Activated CD8-positive, alpha-beta T cell treated with anti-CD3 and anti-CD28 coated beads, Interleukin-2, amount 10 ng/mL, durations not matched to agents 7 days and 5 days (primary cell): ENCODE data around the gene SLC9A6. TPM values are rescaled to one million over a fixed set of nuclear protein-coding genes. Genes with fewer than 3 reads are reported as not detected.
"Not testable (repeated sequence)": the region's sequence is repeated elsewhere in the genome, so short reads cannot be mapped to it uniquely, and the experiment has no call there.

Source experiments
- ATAC-seq: fragments of 150-1000 bp; cut with Tn5 transposase; one replicate; pipeline ENCODE4 v1.10.0; 2021; ENCODE audit warnings: moderate library complexity
- CTCF ChIA-PET: fragments of 350-600 bp; sonication (Branson Sonifier 250); formaldehyde crosslinking; loops from one replicate; lab custom pipeline; 2021; ENCODE audit warnings: antibody characterized with exemption; lab: Charles Lee
- POLR2A ChIA-PET: fragments of 350-600 bp; sonication (Branson Sonifier 250); formaldehyde crosslinking; loops from one replicate; lab custom pipeline; 2021; ENCODE audit warnings: antibody characterized with exemption; lab: Charles Lee
- DNase-seq: peaks from one replicate; pipeline ENCODE4 v3.0.0-alpha.2; 2020
- H3K27ac Mint-ChIP-seq: one replicate; pipeline ENCODE4 v1.8.0; 2021; ENCODE audit warnings: mild to moderate bottlenecking, mixed read lengths
- H3K27me3 Mint-ChIP-seq: one replicate; pipeline ENCODE4 v1.8.0; 2021; ENCODE audit warnings: low read depth, mixed read lengths
- H3K36me3 Mint-ChIP-seq: one replicate; pipeline ENCODE4 v1.8.0; 2021; ENCODE audit warnings: low read depth, mixed read lengths
- H3K4me1 Mint-ChIP-seq: one replicate; pipeline ENCODE4 v1.8.0; 2021; ENCODE audit warnings: low read depth, mixed read lengths
- H3K4me3 Mint-ChIP-seq: one replicate; pipeline ENCODE4 v1.8.0; 2021; ENCODE audit warnings: mild to moderate bottlenecking, mixed read lengths
- H3K9me3 Mint-ChIP-seq: one replicate; pipeline ENCODE4 v1.8.0; 2022; ENCODE audit warnings: mixed read lengths; ENCODE audit not compliant: insufficient read depth
- total RNA-seq, 2 experiments: library from RNA; stranded (reverse); gene quantifications; one replicate each; pipeline ENCODE4 v1.2.3, GENCODE V29; 2021

The SLC9A6 gene
- total RNA-seq, 2 experiments from 2014 or later: 15.4 to 17.5 TPM

DNA sequence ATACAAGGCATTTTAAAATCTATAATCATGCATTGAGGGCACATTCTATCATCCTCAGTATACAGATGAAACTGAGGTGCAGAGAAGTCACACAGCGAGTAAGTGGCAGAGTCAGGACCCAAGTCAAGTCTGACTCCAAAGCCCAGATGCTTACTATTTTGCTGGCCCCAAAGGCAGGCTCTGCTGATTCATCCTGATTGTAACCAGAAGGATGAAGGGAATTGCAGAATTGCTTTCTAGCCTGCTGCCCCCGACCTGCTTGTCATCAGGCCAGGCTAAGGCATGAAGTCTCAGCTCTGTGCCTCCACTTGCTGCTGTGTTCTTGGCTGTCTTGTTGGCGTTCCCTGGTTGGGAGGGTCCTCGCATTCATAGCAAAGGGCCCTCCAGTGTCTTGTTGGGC, 62.7 kb downstream of the SLC9A6 start:
- ATAC-seq: no peak
- POLR2A ChIA-PET: no interaction called here
- no peaks in the 10 kb centered on the region for H3K4me1 Mint-ChIP-seq
- H3K4me3 Mint-ChIP-seq: no peak overlapping the region
- DNase-seq: no peak
- no peaks in the 10 kb centered on the region for H3K27me3 Mint-ChIP-seq
- H3K36me3 Mint-ChIP-seq: peaks cover 10% of the 10 kb centered on the region
- H3K27ac Mint-ChIP-seq: no peak overlapping the region
- CTCF ChIA-PET: no interaction called here
- no peaks in the 10 kb centered on the region for H3K9me3 Mint-ChIP-seq

DNA sequence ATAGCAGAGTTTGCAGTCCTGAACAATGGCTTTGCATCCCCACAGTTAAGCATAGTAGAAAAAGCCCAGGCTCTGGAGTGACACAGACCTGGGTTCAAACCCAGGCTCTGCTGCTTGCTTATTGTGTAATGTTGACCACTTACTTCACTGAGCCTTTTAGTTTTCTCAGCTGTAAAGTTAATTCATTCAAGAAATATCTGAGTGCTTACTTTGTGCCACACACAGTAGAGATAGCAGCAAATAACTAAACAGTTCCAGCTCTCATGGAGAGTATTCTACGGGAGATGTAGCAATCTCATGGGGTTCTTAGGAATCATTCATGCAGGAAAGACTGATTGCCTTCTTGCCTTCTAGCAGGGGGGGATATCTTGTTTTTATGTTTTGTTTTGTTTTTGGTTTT, 63.2 kb downstream of the SLC9A6 start:
- peaks cover 10% of the 10 kb centered on the region for H3K36me3 Mint-ChIP-seq
- no peak overlapping the region for H3K4me3 Mint-ChIP-seq
- CTCF ChIA-PET: no interaction called here
- no peaks in the 10 kb centered on the region for H3K27me3 Mint-ChIP-seq
- no peaks in the 10 kb centered on the region for H3K4me1 Mint-ChIP-seq
- H3K9me3 Mint-ChIP-seq: no peaks in the 10 kb centered on the region
- DNase-seq (no peak), ATAC-seq (no peak)
- POLR2A ChIA-PET: no interaction called here
- no peak overlapping the region for H3K27ac Mint-ChIP-seq

DNA sequence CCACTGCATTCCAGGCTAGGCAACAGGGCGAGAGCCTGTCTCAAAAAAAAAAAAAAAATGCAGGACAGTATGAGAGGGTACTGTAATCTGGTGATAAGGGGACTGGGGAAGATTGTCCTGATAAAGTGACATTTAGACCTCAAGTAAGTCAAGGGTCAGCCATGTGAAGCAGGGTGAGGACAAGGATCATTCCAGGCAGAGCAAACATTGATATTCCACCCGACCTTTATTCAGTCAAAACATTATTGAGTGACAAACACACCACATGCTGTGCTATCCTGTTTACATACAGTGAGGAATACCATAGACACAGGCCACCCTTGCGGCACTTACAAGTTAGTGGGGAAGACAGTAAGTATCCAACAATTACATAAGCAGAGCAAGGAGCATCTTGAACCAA, 64.4 kb downstream of the SLC9A6 start:
- Mint-ChIP-seq H3K36me3 (peaks cover 7% of the 10 kb centered on the region), H3K4me3 (no peak overlapping the region), H3K9me3 (no peaks in the 10 kb centered on the region), H3K27me3 (no peaks in the 10 kb centered on the region), H3K4me1 (no peaks in the 10 kb centered on the region), H3K27ac (no peak overlapping the region)
- ATAC-seq: no peak
- CTCF ChIA-PET: no interaction called here
- POLR2A ChIA-PET: no interaction called here
- DNase-seq: no peak

DNA sequence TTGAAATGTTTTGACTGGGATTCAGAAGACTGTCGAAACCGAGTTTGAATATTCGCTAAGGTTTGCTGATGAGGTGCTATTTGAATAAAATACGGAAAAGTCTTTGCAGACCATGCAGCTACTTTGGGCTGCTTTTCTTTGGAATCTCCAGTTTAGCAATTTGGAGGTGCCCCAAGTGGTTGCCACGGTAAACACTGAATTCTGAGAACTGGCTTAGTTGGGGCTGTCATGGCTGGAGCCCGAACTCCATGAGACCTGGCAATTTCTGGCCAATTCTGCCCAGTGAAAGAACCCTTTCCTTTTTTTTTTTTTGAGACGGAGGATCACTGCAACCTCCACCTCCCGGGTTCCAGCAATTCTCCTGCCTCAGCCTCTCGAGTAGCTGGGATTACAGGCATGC, 65.6 kb downstream of the SLC9A6 start:
- DNase-seq, CTCF ChIA-PET, ATAC-seq, H3K27me3 Mint-ChIP-seq, H3K4me1 Mint-ChIP-seq, H3K4me3 Mint-ChIP-seq, H3K36me3 Mint-ChIP-seq, H3K9me3 Mint-ChIP-seq, POLR2A ChIA-PET, H3K27ac Mint-ChIP-seq: not testable (repeated sequence)

DNA sequence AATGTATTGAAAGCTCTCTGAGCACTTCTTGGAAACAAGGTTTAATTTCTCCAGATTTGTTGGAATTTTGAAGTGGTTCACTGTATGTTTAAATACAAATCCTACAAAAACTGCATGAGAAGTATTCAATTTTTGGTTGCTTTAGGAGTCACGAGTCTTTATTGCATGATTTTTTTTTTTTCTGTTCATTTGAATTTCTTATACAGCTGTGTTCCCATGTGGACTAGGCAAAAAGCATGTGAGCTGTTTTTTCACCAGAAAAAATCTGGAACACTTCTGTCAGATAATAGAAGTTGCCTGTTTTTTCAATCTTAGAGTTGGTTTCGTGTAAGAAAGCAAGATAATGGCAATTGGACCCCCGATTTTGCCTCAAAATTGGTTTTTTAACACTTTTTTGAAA, 66.4 kb downstream of the SLC9A6 start:
- ChIA-PET CTCF (no interaction called here), POLR2A (no interaction called here)
- Mint-ChIP-seq H3K9me3 (no peaks in the 10 kb centered on the region), H3K27me3 (no peaks in the 10 kb centered on the region), H3K36me3 (no peaks in the 10 kb centered on the region), H3K4me3 (no peak overlapping the region), H3K4me1 (peaks cover 3% of the 10 kb centered on the region), H3K27ac (no peak overlapping the region)
- DNase-seq: no peak
- ATAC-seq: no peak

DNA sequence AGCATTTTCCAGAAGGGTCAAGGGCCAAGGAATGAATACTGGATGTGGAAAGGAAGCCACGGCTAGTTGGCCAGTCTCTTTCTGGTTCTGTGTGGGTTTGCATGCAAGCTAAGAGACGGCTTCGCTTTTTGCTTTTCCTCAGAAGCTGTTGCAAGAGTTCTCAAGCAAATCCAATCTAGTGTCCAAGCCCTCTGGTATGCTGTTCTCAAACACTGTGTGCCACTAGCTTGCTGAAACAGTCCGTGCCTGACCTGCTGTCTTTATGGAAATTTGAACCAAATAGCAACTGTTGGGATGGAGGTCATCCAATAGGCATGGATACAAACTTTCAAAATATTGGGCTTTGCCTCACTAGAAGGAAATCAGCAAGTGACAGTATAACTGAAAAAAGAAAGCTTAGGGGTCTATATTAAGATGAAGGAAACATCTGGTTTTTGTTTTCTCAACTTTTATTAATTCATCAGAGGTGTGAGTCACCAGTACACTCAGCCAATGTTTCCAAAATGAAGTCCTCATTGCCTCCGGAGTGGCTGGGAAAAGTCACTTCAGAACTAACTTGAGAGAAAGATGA, 70.5 kb downstream of the SLC9A6 start:
- ATAC-seq: no peak
- H3K4me1 Mint-ChIP-seq: peaks cover 14% of the 10 kb centered on the region
- POLR2A ChIA-PET: no interaction called here

DNA sequence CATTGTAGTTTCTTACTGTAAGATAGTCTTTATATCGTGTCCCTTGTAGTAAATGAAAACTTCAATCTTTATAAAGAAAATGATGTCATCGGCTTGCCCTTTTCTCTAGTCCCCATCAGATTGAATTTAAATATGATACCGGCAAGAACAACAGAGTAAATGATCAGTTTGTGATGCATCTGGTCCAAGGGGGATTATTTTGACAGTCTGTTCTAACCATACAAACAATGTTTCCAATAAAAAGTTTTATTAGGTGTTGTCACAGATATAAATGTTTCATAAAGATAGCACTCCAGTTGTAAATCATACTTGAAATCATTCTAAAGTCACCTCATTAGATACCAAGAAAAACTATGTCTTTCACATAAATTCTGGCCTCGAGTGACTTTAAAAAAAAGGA, 72.3 kb downstream of the SLC9A6 start:
- H3K9me3 Mint-ChIP-seq: no peaks in the 10 kb centered on the region
- no peak overlapping the region for H3K4me3 Mint-ChIP-seq
- no peaks in the 10 kb centered on the region for H3K27me3 Mint-ChIP-seq
- CTCF ChIA-PET: interaction anchor here (1.4 kb wide), 1 partner anchor 29 kb away, joined by 7 read pairs; no protein-coding TSS in a partner anchor
- DNase-seq (no peak), ATAC-seq (no peak)
- POLR2A ChIA-PET: no interaction called here
- no peaks in the 10 kb centered on the region for H3K36me3 Mint-ChIP-seq
- peaks cover 14% of the 10 kb centered on the region for H3K4me1 Mint-ChIP-seq
- no peak overlapping the region for H3K27ac Mint-ChIP-seq

More for the DNA sequence above, 70.5 kb downstream of the SLC9A6 start:
- Mint-ChIP-seq H3K36me3 (no peaks in the 10 kb centered on the region), H3K27me3 (no peaks in the 10 kb centered on the region), H3K9me3 (no peaks in the 10 kb centered on the region), H3K27ac (no peak overlapping the region), H3K4me3 (no peak overlapping the region)
- CTCF ChIA-PET: interaction anchor here (1.2 kb wide), 2 partner anchors 12 to 107 kb away, joined by 4 to 5 read pairs; no protein-coding TSS in a partner anchor
- no peak for DNase-seq

DNA sequence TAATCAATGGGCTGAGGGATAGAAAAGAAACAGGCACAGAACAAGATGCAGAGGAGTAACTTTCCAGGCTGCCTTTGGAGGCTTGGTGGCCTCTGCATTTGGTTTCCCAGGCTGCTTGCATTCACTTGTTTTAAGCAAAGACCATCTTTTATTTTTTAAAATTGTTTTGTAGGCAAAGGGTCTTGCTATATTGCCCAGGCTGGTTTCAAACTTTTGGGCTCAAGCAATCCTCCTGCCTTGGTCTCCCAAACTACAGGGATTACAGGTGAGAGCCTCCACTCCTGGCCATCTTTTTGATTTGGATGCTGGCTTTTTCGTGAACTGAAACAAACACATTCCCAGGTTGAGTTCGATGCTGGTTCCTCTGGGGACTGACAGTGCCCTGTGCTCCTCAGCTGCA, 74.1 kb downstream of the SLC9A6 start:
- Mint-ChIP-seq H3K27me3 (no peaks in the 10 kb centered on the region), H3K4me1 (peaks cover 20% of the 10 kb centered on the region), H3K9me3 (no peaks in the 10 kb centered on the region), H3K4me3 (no peak overlapping the region), H3K36me3 (no peaks in the 10 kb centered on the region), H3K27ac (no peak overlapping the region)
- DNase-seq (no peak), ATAC-seq (no peak)
- ChIA-PET CTCF (no interaction called here), POLR2A (no interaction called here)

DNA sequence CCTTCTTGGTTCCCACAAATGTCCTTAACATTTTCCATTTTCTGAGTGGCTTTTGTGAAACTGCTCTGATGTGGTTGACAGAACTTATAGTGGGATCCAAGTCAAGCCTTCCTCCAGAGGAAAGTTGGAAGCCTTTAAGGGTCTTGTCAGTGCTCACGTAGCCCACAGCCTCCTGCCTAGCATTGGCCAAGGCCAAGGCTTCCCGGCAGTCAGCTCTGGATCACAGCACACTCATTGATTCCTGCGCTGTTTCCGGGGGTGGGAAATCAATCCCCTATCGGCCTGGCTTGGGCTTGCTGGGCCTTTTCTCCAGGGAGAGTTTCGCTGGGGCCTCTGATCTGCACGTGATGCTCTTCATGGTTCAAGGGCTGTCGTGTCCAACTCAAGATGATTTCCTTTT, 76.1 kb downstream of the SLC9A6 start:
- H3K27ac Mint-ChIP-seq: no peak overlapping the region
- CTCF ChIA-PET: no interaction called here
- H3K36me3 Mint-ChIP-seq: no peaks in the 10 kb centered on the region
- DNase-seq (no peak), ATAC-seq (no peak)
- H3K4me1 Mint-ChIP-seq: peaks cover 30% of the 10 kb centered on the region
- H3K4me3 Mint-ChIP-seq: no peak overlapping the region
- POLR2A ChIA-PET: interaction anchor here (0.6 kb wide), 1 partner anchor 813 kb away, joined by 3 read pairs; no protein-coding TSS in a partner anchor
- no peaks in the 10 kb centered on the region for H3K27me3 Mint-ChIP-seq
- no peaks in the 10 kb centered on the region for H3K9me3 Mint-ChIP-seq

DNA sequence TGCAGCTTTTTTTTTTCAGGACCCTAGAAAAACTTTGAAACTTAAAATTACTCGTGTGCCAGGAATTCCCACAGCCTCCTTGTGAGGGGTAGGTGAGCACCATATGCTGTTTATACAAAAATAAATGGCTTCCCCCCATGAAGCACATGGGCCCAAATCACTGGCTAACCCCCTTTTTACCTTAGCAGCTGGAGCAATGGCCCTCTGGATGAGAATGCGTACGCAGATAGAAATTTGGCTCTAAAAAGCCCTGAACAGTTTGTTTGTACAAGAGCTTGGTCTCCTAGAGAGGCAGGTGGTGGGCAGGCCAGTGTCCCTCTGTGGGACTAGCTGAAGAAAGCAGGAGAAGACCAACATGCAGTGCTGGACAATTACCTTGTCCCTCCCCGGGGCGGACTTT, 76.5 kb downstream of the SLC9A6 start:
- no peak overlapping the region for H3K27ac Mint-ChIP-seq
- H3K27me3 Mint-ChIP-seq: peaks cover 2% of the 10 kb centered on the region
- no peaks in the 10 kb centered on the region for H3K36me3 Mint-ChIP-seq
- no peak for DNase-seq
- no peak overlapping the region for H3K4me3 Mint-ChIP-seq
- peaks cover 27% of the 10 kb centered on the region for H3K4me1 Mint-ChIP-seq
- ATAC-seq: no peak
- H3K9me3 Mint-ChIP-seq: no peaks in the 10 kb centered on the region
- ChIA-PET CTCF (no interaction called here), POLR2A (no interaction called here)

DNA sequence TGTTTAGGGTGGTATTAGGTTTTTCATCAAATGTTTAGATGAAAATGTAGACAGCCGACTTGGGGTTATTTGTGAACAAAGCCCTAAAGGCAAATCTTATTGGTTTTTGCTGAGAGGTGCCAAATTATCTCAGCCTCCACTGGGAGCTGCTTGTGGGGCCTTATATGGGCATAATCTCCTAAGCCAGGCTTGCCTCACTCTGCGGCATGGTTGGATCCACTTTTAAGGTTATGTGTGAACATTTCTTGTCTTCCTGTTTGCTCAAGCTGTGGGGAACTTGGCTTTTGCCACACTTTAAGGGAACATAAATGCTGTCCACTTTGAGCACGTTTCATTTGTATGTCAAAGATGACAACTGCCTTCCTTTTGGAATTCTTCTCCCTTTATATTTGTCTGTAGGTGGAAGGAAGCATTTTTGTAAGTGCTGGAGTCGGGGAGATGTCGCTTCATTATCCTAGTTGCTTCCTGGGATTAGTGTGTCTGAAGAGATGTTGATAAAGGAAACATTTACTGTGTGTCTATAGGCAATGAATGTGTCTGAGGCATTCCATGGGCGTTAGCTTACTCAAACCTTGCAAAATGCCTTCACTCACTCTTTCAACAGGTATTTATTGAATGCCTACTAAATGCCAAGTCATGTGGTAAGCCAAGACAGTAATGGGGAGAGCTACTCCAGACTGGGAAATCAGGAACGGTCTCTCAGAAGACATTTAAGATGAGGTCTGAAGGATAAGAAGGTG, 78.3 kb downstream of the SLC9A6 start:
- DNase-seq (no peak), ATAC-seq (no peak)
- Mint-ChIP-seq H3K27me3 (peaks cover 2% of the 10 kb centered on the region), H3K27ac (peak overlapping the region; percentile 3), H3K36me3 (no peaks in the 10 kb centered on the region), H3K4me1 (peaks cover 18% of the 10 kb centered on the region), H3K9me3 (no peaks in the 10 kb centered on the region), H3K4me3 (no peak overlapping the region)
- ChIA-PET POLR2A (no interaction called here), CTCF (interaction anchor here (0.7 kb wide), 1 partner anchor 36 kb away, joined by 4 read pairs; no protein-coding TSS in a partner anchor)

DNA sequence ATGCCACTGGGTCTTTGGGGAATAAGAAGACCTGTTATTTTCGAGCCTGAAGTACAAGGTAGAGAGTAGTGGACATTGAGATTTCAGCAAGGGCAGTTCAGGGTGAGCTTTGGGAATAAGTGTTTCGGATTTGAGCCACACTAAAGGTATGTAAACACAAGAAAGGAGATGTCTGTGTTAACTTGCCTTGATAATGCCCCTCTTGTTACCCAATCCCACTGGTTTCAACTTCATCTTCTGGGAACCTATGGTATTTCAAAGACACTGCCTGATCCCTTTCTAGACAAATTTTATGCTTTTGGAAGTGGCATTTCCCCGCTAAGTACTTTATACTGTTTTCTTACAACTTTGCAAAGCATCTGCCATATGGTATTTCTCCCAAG, 79.4 kb downstream of the SLC9A6 start:
- peaks cover 17% of the 10 kb centered on the region for H3K4me1 Mint-ChIP-seq
- no peak overlapping the region for H3K4me3 Mint-ChIP-seq
- H3K27me3 Mint-ChIP-seq: peaks cover 2% of the 10 kb centered on the region
- ATAC-seq: no peak
- H3K27ac Mint-ChIP-seq: peak overlapping the region; percentile 26
- H3K36me3 Mint-ChIP-seq: no peaks in the 10 kb centered on the region
- no peak for DNase-seq
- POLR2A ChIA-PET: no interaction called here
- no peaks in the 10 kb centered on the region for H3K9me3 Mint-ChIP-seq
- CTCF ChIA-PET: interaction anchor here (1.1 to 1.2 kb wide), 2 partner anchors 36 to 98 kb away, joined by 4 to 6 read pairs; no protein-coding TSS in a partner anchor
